OCI-LY7 (cell line): ENCODE measurements around the gene ITM2C. TPM values are rescaled to one million over a fixed set of nuclear protein-coding genes. Genes with fewer than 3 reads are reported as not detected.

ENCODE experiments used
- BruUV-seq: library from RNA; stranded (reverse); fragments of 400-500 nt; replicated peaks from 2 replicates; lab custom pipeline; 2021; lab: Mats Ljungman, UMichigan
- CTCF ChIA-PET: fragments of 300-600 bp; sonication (Branson Sonifier 250); formaldehyde crosslinking; loops from one replicate; lab custom pipeline; 2022; ENCODE audit warnings: antibody characterized with exemption; ENCODE audit not compliant: unreplicated experiment; lab: Charles Lee
- POLR2A ChIA-PET: fragments of 300-600 bp; sonication (Branson Sonifier 250); formaldehyde crosslinking; loops from one replicate; lab custom pipeline; 2022; ENCODE audit warnings: antibody characterized with exemption; lab: Charles Lee
- DNase-seq: peaks from one replicate; pipeline ENCODE4 v3.0.0-alpha.2; 2015; ENCODE audit warnings: low spot score
- H2AFZ ChIP-seq: fragments of 200-600 bp; sonication (generic), shearing (Covaris generic); 2 replicates; pipeline ENCODE4 v1.6.1; 2014; ENCODE audit warnings: mild to moderate bottlenecking, antibody characterized with exemption, low read length, moderate library complexity
- H3K27ac ChIP-seq: fragments of 200-600 bp; sonication (generic); 2 replicates; pipeline ENCODE4 v1.5.1; 2014; ENCODE audit warnings: mixed run types, low read depth, mild to moderate bottlenecking, moderate library complexity, low read length, inconsistent platforms; ENCODE audit not compliant: poor library complexity, severe bottlenecking
- H3K36me3 ChIP-seq: fragments of 200-600 bp; sonication (generic); 2 replicates; pipeline ENCODE4 v1.6.1; 2014; ENCODE audit warnings: mild to moderate bottlenecking, antibody characterized with exemption, low read length, moderate library complexity, mixed read lengths; ENCODE audit not compliant: insufficient read depth
- H3K4me1 ChIP-seq: fragments of 200-600 bp; sonication (generic); 2 replicates; pipeline ENCODE4 v1.5.1; 2014; ENCODE audit warnings: mild to moderate bottlenecking, low read length; ENCODE audit not compliant: insufficient read depth, poor library complexity, severe bottlenecking
- H3K4me2 ChIP-seq: fragments of 200-600 bp; sonication (generic); 2 replicates; pipeline ENCODE4 v1.6.1; 2014; ENCODE audit warnings: mild to moderate bottlenecking, low read length
- H3K4me3 ChIP-seq: fragments of 200-600 bp; sonication (generic); 2 replicates; pipeline ENCODE4 v1.5.1; 2014; ENCODE audit warnings: mild to moderate bottlenecking, low read depth, low read length; ENCODE audit not compliant: poor library complexity, severe bottlenecking
- H3K79me2 ChIP-seq: fragments of 200-600 bp; sonication (generic); 2 replicates; pipeline ENCODE4 v1.6.1; 2016; ENCODE audit warnings: low read depth, mild to moderate bottlenecking, low read length, moderate library complexity, mixed read lengths; ENCODE audit not compliant: insufficient read depth
- H3K9me2 ChIP-seq: fragments of 200-600 bp; sonication (generic); 2 replicates; pipeline ENCODE4 v1.6.1; 2016; ENCODE audit warnings: mild to moderate bottlenecking, low read length, mixed read lengths; ENCODE audit not compliant: insufficient read depth
- H3K9me3 ChIP-seq: fragments of 200-600 bp; sonication (generic); 2 replicates; pipeline ENCODE4 v1.6.1; 2014; ENCODE audit warnings: mild to moderate bottlenecking, mixed run types, low read length, mixed read lengths
- H4K20me1 ChIP-seq: fragments of 200-600 bp; sonication (generic); 2 replicates; pipeline ENCODE4 v1.6.1; 2014; ENCODE audit warnings: mild to moderate bottlenecking, antibody characterized with exemption, low read length, moderate library complexity, mixed read lengths; ENCODE audit not compliant: insufficient read depth
- EZH2phosphoT487 ChIP-seq: fragments of 200-600 bp; sonication (generic); IDR thresholded peaks from 2 replicates; pipeline ENCODE4 v1.6.1; 2018; ENCODE audit warnings: low read depth, borderline replicate concordance, mild to moderate bottlenecking, mixed run types, antibody characterized with exemption, low read length, moderate library complexity, mixed read lengths
- intact Hi-C: fragments of 100-400 bp; cut with micrococcal nuclease; formaldehyde crosslinking; loops from one replicate; pipeline ENCODE4 v1.10.0; 2022; ENCODE audit not compliant: unreplicated experiment
- total RNA-seq, 2 experiments: library from RNA; depleted of rRNA in 1 of 2; stranded (reverse); fragments of >200 nt in 1 of 2; shearing (Covaris generic) in 1 of 2; gene quantifications; 2 replicates each; pipeline ENCODE4 v1.2.3, GENCODE V29; 2014 to 2022
- TF ChIP-seq, protein P1 (sequence below): fragments of 200-600 bp; sonication (generic); conservative IDR thresholded peaks from 2 replicates; pipeline ENCODE4 v1.5.1; 2014; ENCODE audit warnings: mild to moderate bottlenecking, antibody characterized with exemption, low read length, moderate library complexity, mixed read lengths

ITM2C gene
- total RNA-seq, 2 experiments from 2014 or later: not detected

DNA sequence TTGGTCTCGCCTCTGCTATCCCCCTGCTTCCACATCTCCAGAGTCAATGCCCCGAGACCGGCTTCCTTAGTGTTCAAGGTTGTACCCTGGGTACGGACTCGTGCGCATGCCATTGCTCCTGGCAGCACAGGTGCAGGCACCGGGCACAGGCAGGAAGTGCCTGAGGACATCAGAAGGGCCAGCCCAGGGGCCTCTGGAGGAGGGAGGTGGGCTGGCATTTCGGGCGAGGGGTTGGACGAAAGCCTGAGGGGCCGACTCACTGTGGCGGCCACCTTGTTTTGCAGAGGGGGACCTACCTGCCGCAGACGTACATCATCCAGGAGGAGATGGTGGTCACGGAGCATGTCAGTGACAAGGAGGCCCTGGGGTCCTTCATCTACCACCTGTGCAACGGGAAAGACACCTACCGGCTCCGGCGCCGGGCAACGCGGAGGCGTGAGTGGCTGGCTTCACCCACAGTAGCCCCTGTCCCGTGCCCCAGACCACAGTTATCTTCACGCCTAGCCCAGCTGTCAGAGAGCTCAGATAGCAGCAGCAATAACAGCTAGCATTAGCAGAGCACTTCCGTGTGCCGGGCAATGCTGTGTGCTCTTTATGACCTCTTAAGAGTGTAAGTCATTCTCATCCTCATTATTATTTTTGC lies 12.5 kb downstream of the ITM2C start:
- Histone ChIP-seq H3K9me3 (no peaks in the 10 kb centered on the region), H3K79me2 (no peaks in the 10 kb centered on the region), H4K20me1 (no peaks in the 10 kb centered on the region; the same call in 1 of the 2 replicates), H3K4me3 (no peak overlapping the region), H2AFZ (no peak overlapping the region), H3K9me2 (no peaks in the 10 kb centered on the region), H3K4me2 (no peak overlapping the region), H3K36me3 (no peaks in the 10 kb centered on the region), H3K4me1 (peaks cover 19% of the 10 kb centered on the region), H3K27ac (no peak overlapping the region)
- TF ChIP-seq EZH2phosphoT487: no peak
- TF ChIP-seq, protein P1, sequence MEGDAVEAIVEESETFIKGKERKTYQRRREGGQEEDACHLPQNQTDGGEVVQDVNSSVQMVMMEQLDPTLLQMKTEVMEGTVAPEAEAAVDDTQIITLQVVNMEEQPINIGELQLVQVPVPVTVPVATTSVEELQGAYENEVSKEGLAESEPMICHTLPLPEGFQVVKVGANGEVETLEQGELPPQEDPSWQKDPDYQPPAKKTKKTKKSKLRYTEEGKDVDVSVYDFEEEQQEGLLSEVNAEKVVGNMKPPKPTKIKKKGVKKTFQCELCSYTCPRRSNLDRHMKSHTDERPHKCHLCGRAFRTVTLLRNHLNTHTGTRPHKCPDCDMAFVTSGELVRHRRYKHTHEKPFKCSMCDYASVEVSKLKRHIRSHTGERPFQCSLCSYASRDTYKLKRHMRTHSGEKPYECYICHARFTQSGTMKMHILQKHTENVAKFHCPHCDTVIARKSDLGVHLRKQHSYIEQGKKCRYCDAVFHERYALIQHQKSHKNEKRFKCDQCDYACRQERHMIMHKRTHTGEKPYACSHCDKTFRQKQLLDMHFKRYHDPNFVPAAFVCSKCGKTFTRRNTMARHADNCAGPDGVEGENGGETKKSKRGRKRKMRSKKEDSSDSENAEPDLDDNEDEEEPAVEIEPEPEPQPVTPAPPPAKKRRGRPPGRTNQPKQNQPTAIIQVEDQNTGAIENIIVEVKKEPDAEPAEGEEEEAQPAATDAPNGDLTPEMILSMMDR: no peak
- CTCF ChIA-PET: interaction anchor here (0.5 kb wide), 1 partner anchor 720 kb away, joined by 3 read pairs; no protein-coding TSS in a partner anchor
- no peak for DNase-seq
- POLR2A ChIA-PET: no interaction called here
- no TSS peak for BruUV-seq
- intact Hi-C loops: no loop called here

DNA sequence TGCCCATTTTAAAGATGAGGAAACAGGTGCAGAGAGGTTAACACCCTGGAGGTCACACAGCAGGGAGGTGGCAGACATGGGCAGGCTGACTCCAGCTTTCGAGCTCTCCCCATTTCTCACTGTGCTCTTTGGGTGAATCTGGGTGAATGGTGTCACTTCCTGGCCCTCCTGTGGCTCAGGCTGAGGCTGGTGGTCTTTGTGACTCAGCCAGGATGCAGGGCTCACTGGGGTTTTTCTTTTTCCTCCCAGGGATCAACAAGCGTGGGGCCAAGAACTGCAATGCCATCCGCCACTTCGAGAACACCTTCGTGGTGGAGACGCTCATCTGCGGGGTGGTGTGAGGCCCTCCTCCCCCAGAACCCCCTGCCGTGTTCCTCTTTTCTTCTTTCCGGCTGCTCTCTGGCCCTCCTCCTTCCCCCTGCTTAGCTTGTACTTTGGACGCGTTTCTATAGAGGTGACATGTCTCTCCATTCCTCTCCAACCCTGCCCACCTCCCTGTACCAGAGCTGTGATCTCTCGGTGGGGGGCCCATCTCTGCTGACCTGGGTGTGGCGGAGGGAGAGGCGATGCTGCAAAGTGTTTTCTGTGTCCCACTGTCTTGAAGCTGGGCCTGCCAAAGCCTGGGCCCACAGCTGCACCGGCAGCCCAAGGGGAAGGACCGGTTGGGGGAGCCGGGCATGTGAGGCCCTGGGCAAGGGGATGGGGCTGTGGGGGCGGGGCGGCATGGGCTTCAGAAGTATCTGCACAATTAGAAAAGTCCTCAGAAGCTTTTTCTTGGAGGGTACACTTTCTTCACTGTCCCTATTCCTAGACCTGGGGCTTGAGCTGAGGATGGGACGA lies 13.2 kb downstream of the ITM2C start:
- H3K36me3 ChIP-seq: no peaks in the 10 kb centered on the region
- H3K27ac ChIP-seq: no peak overlapping the region
- BruUV-seq: no TSS peak
- TF ChIP-seq, protein P1: no peak
- no peak for TF ChIP-seq EZH2phosphoT487
- intact Hi-C loops: no loop called here
- H3K4me1 ChIP-seq: peaks cover 13% of the 10 kb centered on the region
- no peaks in the 10 kb centered on the region for H3K79me2 ChIP-seq
- DNase-seq: no peak
- H3K4me2 ChIP-seq: no peak overlapping the region
- H3K9me3 ChIP-seq: no peaks in the 10 kb centered on the region
- no peak overlapping the region for H3K4me3 ChIP-seq
- H3K9me2 ChIP-seq: no peaks in the 10 kb centered on the region
- H2AFZ ChIP-seq: no peak overlapping the region
- POLR2A ChIA-PET: interaction anchor here (0.5 to 0.9 kb wide), 4 partner anchors 10 to 1605 kb away, joined by 3 to 4 read pairs (median 3); no protein-coding TSS in a partner anchor
- CTCF ChIA-PET: interaction anchor here (0.5 to 0.6 kb wide), 3 partner anchors 55 to 720 kb away, joined by 3 read pairs; no protein-coding TSS in a partner anchor
- H4K20me1 ChIP-seq: no peaks in the 10 kb centered on the region; the same call in 1 of the 2 replicates
